Keratinocyte (primary cell): ENCODE data around the gene ARMS2. TPM values are rescaled to one million over a fixed set of nuclear protein-coding genes. Genes with fewer than 3 reads are reported as not detected.

Experiments
- DNase-seq: peaks from one replicate; pipeline ENCODE4 v3.0.0-alpha.2; 2011; ENCODE audit warnings: low read depth, missing footprints, low spot score
- FAIRE-seq: peaks from 2 replicates; lab custom pipeline; 2011; peaks lifted over from hg19 to GRCh38; lab: Jason Lieb, UNC
- H2AFZ ChIP-seq: 2 replicates; pipeline ENCODE4 v1.6.0; 2012; ENCODE audit warnings: low read length, control low read depth, inconsistent platforms; ENCODE audit not compliant: control insufficient read depth
- H3K27ac ChIP-seq: 2 replicates; pipeline ENCODE4 v1.5.1; 2011; ENCODE audit warnings: low read length; ENCODE audit not compliant: control insufficient read depth, insufficient read depth
- H3K27me3 ChIP-seq: 3 replicates; pipeline ENCODE4 v1.6.0; 2011; ENCODE audit warnings: low read length; ENCODE audit not compliant: control insufficient read depth, insufficient read depth; ENCODE audit errors: extremely low read depth
- H3K36me3 ChIP-seq, 2 experiments: 2 replicates in 1 of 2; 3 replicates in 1 of 2; pipeline ENCODE4 v1.5.1; 2011; ENCODE audit warnings: low read length in 2 of 2, mild to moderate bottlenecking in 1 of 2; ENCODE audit not compliant: control insufficient read depth in 2 of 2, insufficient read depth in 2 of 2; ENCODE audit errors: extremely low read depth in 1 of 2
- H3K4me1 ChIP-seq: 3 replicates; pipeline ENCODE4 v1.5.1; 2011; ENCODE audit warnings: low read length; ENCODE audit not compliant: control insufficient read depth, insufficient read depth; ENCODE audit errors: extremely low read depth
- H3K4me2 ChIP-seq: 3 replicates; pipeline ENCODE4 v1.6.0; 2011; ENCODE audit warnings: low read depth, low read length; ENCODE audit not compliant: control insufficient read depth, insufficient read depth; ENCODE audit errors: extremely low read depth
- H3K4me3 ChIP-seq, 3 experiments: fragments of 200-600 bp in 1 of 3; sonication (generic) in 1 of 3; 2 replicates in 2 of 3; 3 replicates in 1 of 3; pipeline ENCODE4 v1.5.1; 2011 to 2016; ENCODE audit warnings: low read length in 3 of 3, mild to moderate bottlenecking in 3 of 3, control low read depth in 2 of 3, inconsistent platforms in 1 of 3, low read depth in 1 of 3, mixed read lengths in 1 of 3, mixed run types in 1 of 3, moderate library complexity in 1 of 3; ENCODE audit not compliant: control insufficient read depth in 2 of 3, insufficient read depth in 2 of 3; ENCODE audit errors: extremely low read depth in 1 of 3
- H3K79me2 ChIP-seq: 2 replicates; pipeline ENCODE4 v1.6.0; 2012; ENCODE audit warnings: low read length; ENCODE audit not compliant: control insufficient read depth, insufficient read depth
- H3K9ac ChIP-seq: 3 replicates; pipeline ENCODE4 v1.6.0; 2011; ENCODE audit warnings: low read length; ENCODE audit not compliant: control insufficient read depth, insufficient read depth; ENCODE audit errors: extremely low read depth
- H3K9me1 ChIP-seq: 3 replicates; pipeline ENCODE4 v1.6.0; 2011; ENCODE audit warnings: low read length; ENCODE audit not compliant: control insufficient read depth, insufficient read depth; ENCODE audit errors: extremely low read depth
- H3K9me3 ChIP-seq: 2 replicates; pipeline ENCODE4 v1.5.1; 2012; ENCODE audit warnings: low read depth, low read length; ENCODE audit not compliant: control insufficient read depth
- H4K20me1 ChIP-seq: 3 replicates; pipeline ENCODE4 v1.6.0; 2011; ENCODE audit warnings: low read length; ENCODE audit not compliant: control insufficient read depth, insufficient read depth; ENCODE audit errors: extremely low read depth
- CTCF ChIP-seq, 3 experiments: IDR thresholded peaks in 1 of 3; conservative IDR thresholded peaks in 1 of 3; optimal IDR thresholded peaks in 1 of 3; 2 replicates in 2 of 3; 3 replicates in 1 of 3; pipeline versions ENCODE3 to v1.5.1; 2011; ENCODE audit warnings: low read length in 3 of 3, mild to moderate bottlenecking in 3 of 3, moderate library complexity in 2 of 3, control low read depth in 1 of 3, inconsistent platforms in 1 of 3; ENCODE audit not compliant: insufficient read depth in 2 of 3; ENCODE audit errors: extremely low read depth in 1 of 3
- EZH2 ChIP-seq: IDR thresholded peaks from one replicate; pipeline ENCODE4 v1.6.1; 2012; ENCODE audit warnings: inconsistent platforms, mild to moderate bottlenecking, low read length, moderate library complexity
- dilution Hi-C: fragments of 300-500 bp; cut with MboI; formaldehyde crosslinking; loops from one replicate; pipeline ENCODE4 v1.7.0; 2020; ENCODE audit warnings: low sequenced_read_pairs; ENCODE audit not compliant: extremely low pct_ligation_motif_present
- polyA plus RNA-seq, 5 experiments: library from polyadenylated mRNA; depleted of rRNA in 3 of 5; stranded (reverse) in 3 of 5; stranded (forward) in 1 of 5; unstranded in 1 of 5; fragments of >200 nt; gene quantifications; 1 replicate in 1 of 5; 2 replicates in 3 of 5; 3 replicates in 1 of 5; pipeline versions ENCODE4 v1.2.1 to v1.2.3, GENCODE V29; 2011 to 2012; ENCODE audit warnings: missing spikeins in 2 of 5, low read depth in 1 of 5, low replicate concordance in 1 of 5

Gene ARMS2
- polyA plus RNA-seq, 1 donor (not counting 4 experiments of a cell fraction or from before 2014, with no cell fraction given): 0.08 TPM

GRCh38 chr10:122441961-122442360 lies 12.5 kb upstream of the ARMS2 start:
- no peak for TF ChIP-seq CTCF (optimal IDR thresholded peaks at IDR 0.05 in 1 of 3, IDR thresholded peaks at IDR 0.05 in 1 of 3, conservative IDR thresholded peaks at IDR 0.05 in 1 of 3; ENCODE audit: extremely low read depth in 1 of 3, insufficient read depth in 2 of 3, low read length in 3 of 3)
- no peak for TF ChIP-seq EZH2
- no peak for DNase-seq
- no peak for FAIRE-seq
- Histone ChIP-seq H3K4me3 (no peak overlapping the region), H3K9me3 (no peaks in the 10 kb centered on the region), H4K20me1 (no peaks in the 10 kb centered on the region), H3K27me3 (no peaks in the 10 kb centered on the region), H2AFZ (no peak overlapping the region), H3K79me2 (no peaks in the 10 kb centered on the region), H3K9ac (no peak overlapping the region), H3K36me3 (no peaks in the 10 kb centered on the region), H3K9me1 (no peaks in the 10 kb centered on the region), H3K4me1 (no peaks in the 10 kb centered on the region), H3K27ac (no peak overlapping the region), H3K4me2 (no peak overlapping the region)
- dilution Hi-C loops: no loop called here

GRCh38 chr10:122445469-122445868 lies 9.0 kb upstream of the ARMS2 start:
- H3K27me3 ChIP-seq: no peaks in the 10 kb centered on the region
- peaks cover 3% of the 10 kb centered on the region for H3K4me1 ChIP-seq
- H3K4me3 ChIP-seq: no peak overlapping the region
- H3K79me2 ChIP-seq: no peaks in the 10 kb centered on the region
- H3K4me2 ChIP-seq: no peak overlapping the region
- no peak overlapping the region for H2AFZ ChIP-seq
- no peaks in the 10 kb centered on the region for H4K20me1 ChIP-seq
- H3K9me1 ChIP-seq: no peaks in the 10 kb centered on the region
- no peaks in the 10 kb centered on the region for H3K36me3 ChIP-seq
- no peak for TF ChIP-seq EZH2
- no peak for TF ChIP-seq CTCF (optimal IDR thresholded peaks at IDR 0.05 in 1 of 3, IDR thresholded peaks at IDR 0.05 in 1 of 3, conservative IDR thresholded peaks at IDR 0.05 in 1 of 3; ENCODE audit: extremely low read depth in 1 of 3, insufficient read depth in 2 of 3, low read length in 3 of 3)
- H3K9ac ChIP-seq: no peak overlapping the region
- dilution Hi-C loops: no loop called here
- H3K9me3 ChIP-seq: no peaks in the 10 kb centered on the region
- no peak overlapping the region for H3K27ac ChIP-seq
- DNase-seq: no peak
- FAIRE-seq: no peak
